Activated naive CD8-positive, alpha-beta T cell treated with anti-CD3 and anti-CD28 coated beads, Interleukin-2, amount 50 U/mL, for 24 hours (primary cell): ENCODE measurements around the gene COASY.
A peak's percentile ranks its signal among the peaks of the same experiment; 100 is the strongest.
"Not testable (repeated sequence)": the region's sequence is repeated elsewhere in the genome, so short reads cannot be mapped to it uniquely, and the experiment has no call there.

Experiments
- ATAC-seq: fragments of 150-1000 bp; cut with Tn5 transposase; one replicate; pipeline ENCODE4 v1.10.0; 2021
- DNase-seq: peaks from one replicate; pipeline ENCODE4 v3.0.0; 2021
- H3K27ac Mint-ChIP-seq: one replicate; pipeline ENCODE4 v1.8.0; 2021; ENCODE audit warnings: mild to moderate bottlenecking, mixed read lengths
- H3K27me3 Mint-ChIP-seq: one replicate; pipeline ENCODE4 v1.8.0; 2021; ENCODE audit warnings: mixed read lengths
- H3K36me3 Mint-ChIP-seq: one replicate; pipeline ENCODE4 v1.8.0; 2021; ENCODE audit warnings: low read depth, mixed read lengths
- H3K4me1 Mint-ChIP-seq: one replicate; pipeline ENCODE4 v1.8.0; 2021; ENCODE audit warnings: mixed read lengths
- H3K4me3 Mint-ChIP-seq: one replicate; pipeline ENCODE4 v1.8.0; 2021; ENCODE audit warnings: mild to moderate bottlenecking, moderate library complexity, mixed read lengths
- H3K9me3 Mint-ChIP-seq: one replicate; pipeline ENCODE4 v1.8.0; 2021; ENCODE audit warnings: mixed read lengths

Gene COASY

DNA sequence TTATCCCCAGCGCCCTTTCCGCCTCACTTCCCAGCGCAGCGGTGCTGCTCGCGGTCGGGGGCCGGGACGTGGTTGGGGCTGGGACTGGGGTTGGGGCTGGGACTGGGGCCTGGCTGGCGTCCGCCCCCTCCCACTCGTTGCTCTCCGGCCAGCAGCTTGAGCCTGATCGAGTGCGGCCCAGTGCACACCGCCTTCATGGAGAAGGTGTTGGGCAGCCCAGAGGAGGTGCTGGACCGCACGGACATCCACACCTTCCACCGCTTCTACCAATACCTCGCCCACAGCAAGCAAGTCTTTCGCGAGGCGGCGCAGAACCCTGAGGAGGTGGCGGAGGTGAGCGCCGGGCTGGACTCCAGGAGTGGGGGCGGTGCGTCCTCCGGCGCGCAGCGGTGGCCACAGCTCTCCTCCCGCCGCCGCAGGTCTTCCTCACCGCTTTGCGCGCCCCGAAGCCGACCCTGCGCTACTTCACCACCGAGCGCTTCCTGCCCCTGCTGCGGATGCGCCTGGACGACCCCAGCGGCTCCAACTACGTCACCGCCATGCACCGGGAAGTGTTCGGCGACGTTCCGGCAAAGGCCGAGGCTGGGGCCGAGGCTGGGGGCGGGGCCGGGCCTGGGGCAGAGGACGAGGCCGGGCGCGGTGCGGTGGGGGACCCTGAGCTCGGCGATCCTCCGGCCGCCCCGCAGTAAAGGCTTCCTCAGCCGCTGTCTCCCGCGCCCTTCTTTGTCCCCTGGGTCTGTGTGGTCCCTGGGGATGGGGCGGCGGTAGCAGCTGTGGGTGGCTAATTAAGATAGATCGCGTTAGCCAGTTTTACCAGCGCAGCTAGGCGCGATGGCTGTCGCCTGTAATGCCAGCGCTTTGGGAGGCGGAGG, 7.5 kb upstream of the COASY start:
- DNase-seq = peak; percentile 88
- peak overlapping the region; percentile 86 for H3K27ac Mint-ChIP-seq
- H3K4me3 Mint-ChIP-seq = peak overlapping the region; percentile 86
- H3K36me3 Mint-ChIP-seq = no peaks in the 10 kb centered on the region
- peak; percentile 91 for ATAC-seq
- H3K4me1 Mint-ChIP-seq = peaks cover 22% of the 10 kb centered on the region
- H3K9me3 Mint-ChIP-seq = no peaks in the 10 kb centered on the region
- H3K27me3 Mint-ChIP-seq = no peaks in the 10 kb centered on the region

DNA sequence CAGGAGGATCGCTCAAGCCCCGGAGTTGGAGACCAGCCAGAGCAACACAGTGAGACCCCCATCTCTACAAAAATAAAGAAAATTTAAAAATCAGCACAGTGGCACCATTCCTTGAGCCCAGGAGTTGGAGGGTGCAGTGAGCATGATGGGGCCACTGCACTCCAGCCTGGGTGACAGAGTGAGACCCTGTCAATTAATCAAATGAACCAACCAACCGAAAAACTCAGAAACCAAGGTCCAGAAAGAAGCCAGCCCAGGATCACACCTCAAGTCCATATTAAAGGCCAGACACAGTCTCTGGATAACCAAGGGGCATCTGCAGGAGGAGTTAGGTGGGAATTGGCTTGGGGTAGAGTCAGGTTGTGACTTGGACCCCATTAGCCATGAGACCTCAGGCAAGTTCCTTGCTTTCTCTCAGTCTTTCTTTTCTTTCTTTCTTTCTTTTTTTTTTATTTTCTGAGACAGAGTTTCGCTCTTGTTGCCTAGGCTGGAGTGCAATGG, 6.8 kb upstream of the COASY start:
- DNase-seq (no peak), ATAC-seq (no peak)
- H3K27me3 Mint-ChIP-seq = no peaks in the 10 kb centered on the region
- H3K4me3 Mint-ChIP-seq = peak overlapping the region; percentile 86
- no peaks in the 10 kb centered on the region for H3K36me3 Mint-ChIP-seq
- H3K4me1 Mint-ChIP-seq = peaks cover 22% of the 10 kb centered on the region
- H3K9me3 Mint-ChIP-seq = no peaks in the 10 kb centered on the region
- peak overlapping the region; percentile 86 for H3K27ac Mint-ChIP-seq

DNA sequence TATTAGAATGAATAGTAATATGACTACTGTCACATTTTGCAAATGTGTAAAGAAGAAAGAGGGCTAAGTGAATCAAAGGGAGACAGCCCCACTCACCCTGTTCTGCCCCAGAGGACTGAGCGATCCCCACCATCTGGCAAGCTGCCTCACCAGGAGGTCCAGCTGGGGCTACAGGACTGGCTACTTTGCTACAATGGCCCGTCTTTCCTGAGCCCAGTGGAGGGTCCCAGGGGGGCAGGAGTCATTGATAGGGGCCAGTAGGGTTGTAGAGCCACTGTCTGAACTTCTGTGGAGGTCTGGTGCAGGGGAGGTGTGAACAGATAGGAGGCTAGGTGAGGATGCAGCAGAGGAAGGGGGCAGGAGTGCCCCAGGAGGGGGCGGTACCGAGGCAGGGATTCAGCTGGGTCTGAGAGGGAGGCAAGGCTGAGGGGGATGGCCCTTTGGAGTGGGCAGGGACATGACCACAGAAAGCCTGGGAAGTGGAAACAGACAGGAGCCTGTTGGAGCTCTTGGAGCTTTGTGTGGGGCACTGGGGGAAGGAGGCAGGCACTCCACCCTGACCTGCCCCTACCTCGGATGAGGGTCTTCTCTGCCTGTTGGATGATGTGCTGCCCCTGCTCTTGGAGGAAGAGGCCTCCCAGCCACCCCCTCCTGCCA, 5.9 kb upstream of the COASY start:
- H3K36me3 Mint-ChIP-seq, H3K27me3 Mint-ChIP-seq, H3K27ac Mint-ChIP-seq, H3K9me3 Mint-ChIP-seq, ATAC-seq, DNase-seq: not testable (repeated sequence)
- Mint-ChIP-seq H3K4me3 (peak overlapping the region; percentile 86), H3K4me1 (peaks cover 24% of the 10 kb centered on the region)

DNA sequence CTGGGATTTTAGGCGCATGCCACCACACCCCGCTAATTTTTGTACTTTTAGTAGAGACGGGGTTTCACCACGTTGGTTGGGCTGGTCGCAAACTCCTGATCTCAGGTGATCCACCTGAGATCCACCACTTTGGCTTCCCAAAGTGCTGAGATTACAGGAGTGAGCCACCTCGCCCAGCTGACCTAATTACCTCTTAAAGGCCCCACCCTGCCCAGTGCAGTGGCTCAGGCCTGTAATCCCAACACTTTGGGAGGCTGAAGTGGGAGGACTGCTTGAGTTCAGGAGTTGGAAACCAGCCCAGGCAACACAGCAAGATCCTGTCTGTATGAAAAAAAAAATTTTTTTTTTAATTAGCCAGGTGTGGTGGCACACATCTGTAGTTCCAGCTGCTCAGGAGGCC, 2.9 kb upstream of the COASY start:
- H3K27me3 Mint-ChIP-seq = no peaks in the 10 kb centered on the region
- DNase-seq (no peak), ATAC-seq (no peak)
- H3K4me3 Mint-ChIP-seq = no peak overlapping the region
- H3K36me3 Mint-ChIP-seq = peaks cover 5% of the 10 kb centered on the region
- no peaks in the 10 kb centered on the region for H3K9me3 Mint-ChIP-seq
- peaks cover 40% of the 10 kb centered on the region for H3K4me1 Mint-ChIP-seq
- H3K27ac Mint-ChIP-seq = no peak overlapping the region

DNA sequence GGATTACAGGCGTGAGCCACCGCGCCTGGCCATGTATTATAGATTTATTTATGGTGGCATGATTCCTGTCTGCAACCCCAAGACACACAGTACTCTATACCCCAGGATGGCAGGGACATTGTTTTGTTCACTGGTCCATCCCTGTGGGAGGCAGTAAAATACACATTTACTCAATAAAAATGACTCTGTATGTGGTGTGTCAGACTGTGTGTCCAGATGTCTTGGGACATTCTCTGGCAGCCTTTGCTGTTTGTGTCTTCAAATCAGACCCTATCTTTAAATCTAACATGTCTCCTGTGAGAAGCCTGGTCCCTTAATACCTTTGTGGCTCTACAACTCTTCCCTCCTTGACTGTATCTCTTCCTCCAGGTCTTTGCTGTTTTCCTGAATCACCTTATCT, 1.7 kb upstream of the COASY start:
- H3K36me3 Mint-ChIP-seq = peaks cover 8% of the 10 kb centered on the region
- no peaks in the 10 kb centered on the region for H3K27me3 Mint-ChIP-seq
- ATAC-seq = no peak
- peaks cover 36% of the 10 kb centered on the region for H3K4me1 Mint-ChIP-seq
- no peak overlapping the region for H3K27ac Mint-ChIP-seq
- no peak overlapping the region for H3K4me3 Mint-ChIP-seq
- no peaks in the 10 kb centered on the region for H3K9me3 Mint-ChIP-seq
- no peak for DNase-seq

DNA sequence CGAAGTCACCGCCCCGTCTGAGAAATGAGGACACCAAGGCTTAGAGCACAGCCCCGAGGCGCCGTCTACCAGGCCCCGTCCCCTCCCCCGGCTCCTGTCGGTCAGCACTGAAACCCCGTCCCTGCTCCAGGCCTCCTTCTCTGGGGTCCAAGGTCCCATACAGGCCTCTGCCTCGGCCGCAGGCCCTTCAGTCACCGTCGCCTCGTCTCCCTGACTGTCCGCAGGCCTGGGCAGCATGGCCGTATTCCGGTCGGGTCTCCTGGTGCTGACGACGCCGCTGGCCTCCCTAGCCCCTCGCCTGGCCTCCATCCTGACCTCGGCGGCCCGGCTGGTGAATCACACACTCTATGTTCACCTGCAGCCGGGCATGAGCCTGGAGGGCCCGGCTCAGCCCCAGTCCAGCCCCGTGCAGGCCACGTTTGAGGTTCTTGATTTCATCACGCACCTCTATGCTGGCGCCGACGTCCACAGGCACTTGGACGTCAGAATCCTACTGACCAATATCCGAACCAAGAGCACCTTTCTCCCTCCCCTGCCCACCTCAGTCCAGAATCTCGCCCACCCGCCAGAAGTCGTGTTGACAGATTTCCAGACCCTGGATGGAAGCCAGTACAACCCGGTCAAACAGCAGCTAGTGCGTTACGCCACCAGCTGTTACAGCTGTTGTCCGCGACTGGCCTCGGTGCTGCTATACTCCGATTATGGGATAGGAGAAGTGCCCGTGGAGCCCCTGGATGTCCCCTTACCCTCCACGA, 617 bp downstream of the COASY start:
- H3K4me3 Mint-ChIP-seq = peak overlapping the region; percentile 91
- DNase-seq = no peak
- H3K27ac Mint-ChIP-seq = peak overlapping the region; percentile 92
- H3K9me3 Mint-ChIP-seq = no peaks in the 10 kb centered on the region
- H3K36me3 Mint-ChIP-seq = peaks cover 14% of the 10 kb centered on the region
- ATAC-seq = peak; percentile 4
- peaks cover 37% of the 10 kb centered on the region for H3K4me1 Mint-ChIP-seq
- H3K27me3 Mint-ChIP-seq = no peaks in the 10 kb centered on the region

DNA sequence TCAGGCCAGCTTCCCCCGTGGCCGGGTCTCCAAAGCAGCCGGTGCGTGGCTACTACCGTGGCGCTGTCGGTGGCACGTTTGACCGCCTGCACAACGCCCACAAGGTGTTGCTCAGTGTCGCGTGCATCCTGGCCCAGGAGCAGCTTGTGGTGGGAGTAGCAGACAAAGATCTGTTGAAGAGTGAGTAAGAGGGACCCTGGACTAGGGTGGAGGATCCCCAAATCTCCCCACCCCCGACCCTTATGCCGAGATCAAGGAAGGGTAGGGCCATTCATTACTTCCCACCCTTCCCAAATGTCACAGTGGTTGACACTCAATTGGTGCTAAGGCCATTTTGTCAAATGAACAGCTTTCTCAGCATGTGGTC, 1.2 kb downstream of the COASY start:
- H3K27me3 Mint-ChIP-seq = no peaks in the 10 kb centered on the region
- peak overlapping the region; percentile 91 for H3K4me3 Mint-ChIP-seq
- DNase-seq (no peak), ATAC-seq (no peak)
- H3K36me3 Mint-ChIP-seq = peaks cover 17% of the 10 kb centered on the region
- no peaks in the 10 kb centered on the region for H3K9me3 Mint-ChIP-seq
- peaks cover 42% of the 10 kb centered on the region for H3K4me1 Mint-ChIP-seq
- H3K27ac Mint-ChIP-seq = peak overlapping the region; percentile 92

DNA sequence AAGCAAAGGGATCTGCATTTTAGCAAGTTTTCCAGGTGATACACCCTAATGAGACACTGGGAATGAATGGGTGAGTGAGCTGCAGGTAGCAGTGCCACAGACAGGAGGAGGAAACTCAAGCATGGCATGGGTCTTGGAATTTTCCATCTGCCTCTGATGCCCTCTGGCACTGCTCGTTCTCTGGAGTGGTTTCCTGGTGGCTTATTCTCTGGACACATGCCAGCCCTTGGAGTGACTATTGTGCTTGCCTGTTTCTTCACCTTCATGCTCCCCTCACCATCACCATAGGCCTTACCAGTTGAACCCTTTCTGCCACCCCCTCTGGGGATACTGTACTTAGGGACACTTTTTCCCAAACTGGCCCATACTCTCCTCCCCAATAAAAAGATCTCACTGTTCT, 1.6 kb downstream of the COASY start:
- Mint-ChIP-seq H3K4me1 (peaks cover 44% of the 10 kb centered on the region), H3K36me3 (peaks cover 18% of the 10 kb centered on the region), H3K9me3 (no peaks in the 10 kb centered on the region), H3K27me3 (no peaks in the 10 kb centered on the region), H3K4me3 (peak overlapping the region; percentile 91), H3K27ac (peak overlapping the region; percentile 92)
- DNase-seq (no peak), ATAC-seq (no peak)

DNA sequence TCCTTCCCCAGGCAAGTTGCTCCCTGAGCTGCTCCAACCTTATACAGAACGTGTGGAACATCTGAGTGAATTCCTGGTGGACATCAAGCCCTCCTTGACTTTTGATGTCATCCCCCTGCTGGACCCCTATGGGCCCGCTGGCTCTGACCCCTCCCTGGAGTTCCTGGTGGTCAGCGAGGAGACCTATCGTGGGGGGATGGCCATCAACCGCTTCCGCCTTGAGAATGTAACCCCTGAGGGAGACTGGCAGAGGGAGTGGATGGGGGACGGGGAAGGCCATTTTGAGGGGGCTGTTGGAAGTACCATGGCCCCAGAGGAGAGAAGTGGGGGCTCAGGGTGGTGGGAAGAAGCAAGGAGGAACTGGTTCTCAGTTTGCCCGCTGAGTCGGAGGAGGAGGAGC, 2.0 kb downstream of the COASY start:
- Mint-ChIP-seq H3K4me1 (peaks cover 48% of the 10 kb centered on the region), H3K27ac (peak overlapping the region; percentile 92), H3K36me3 (peaks cover 22% of the 10 kb centered on the region), H3K27me3 (no peaks in the 10 kb centered on the region), H3K4me3 (peak overlapping the region; percentile 91), H3K9me3 (no peaks in the 10 kb centered on the region)
- ATAC-seq (no peak), DNase-seq (no peak)

DNA sequence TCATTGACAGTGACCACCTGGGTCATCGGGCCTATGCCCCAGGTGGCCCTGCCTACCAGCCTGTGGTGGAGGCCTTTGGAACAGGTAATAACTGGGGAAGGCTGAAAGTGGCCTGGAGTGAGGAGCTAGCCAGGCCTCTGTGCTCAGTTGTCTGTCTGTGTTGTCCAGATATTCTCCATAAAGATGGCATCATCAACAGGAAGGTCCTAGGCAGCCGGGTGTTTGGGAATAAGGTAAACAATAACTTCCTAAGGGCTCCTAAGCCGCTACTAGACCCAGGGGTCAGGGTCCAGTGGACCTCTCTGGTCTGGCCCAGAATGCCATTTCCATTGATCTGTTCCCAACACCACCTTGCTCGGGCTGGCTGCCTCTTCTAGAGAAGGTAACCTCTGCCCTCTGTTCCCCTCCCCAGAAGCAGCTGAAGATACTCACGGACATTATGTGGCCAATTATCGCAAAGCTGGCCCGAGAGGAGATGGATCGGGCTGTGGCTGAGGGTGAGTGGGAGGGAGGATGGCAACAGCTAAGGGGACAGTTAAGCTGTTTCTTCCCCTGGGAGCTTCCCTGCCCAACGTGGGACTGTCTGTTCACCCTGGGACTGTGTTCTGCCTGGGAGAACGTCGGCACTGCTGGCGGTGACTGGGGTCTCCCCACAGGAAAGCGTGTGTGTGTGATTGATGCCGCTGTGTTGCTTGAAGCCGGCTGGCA, 3.0 kb downstream of the COASY start:
- ATAC-seq (no peak), DNase-seq (no peak)
- Mint-ChIP-seq H3K27ac (no peak overlapping the region), H3K4me3 (no peak overlapping the region), H3K9me3 (no peaks in the 10 kb centered on the region), H3K36me3 (peaks cover 31% of the 10 kb centered on the region), H3K4me1 (peaks cover 56% of the 10 kb centered on the region), H3K27me3 (no peaks in the 10 kb centered on the region)

DNA sequence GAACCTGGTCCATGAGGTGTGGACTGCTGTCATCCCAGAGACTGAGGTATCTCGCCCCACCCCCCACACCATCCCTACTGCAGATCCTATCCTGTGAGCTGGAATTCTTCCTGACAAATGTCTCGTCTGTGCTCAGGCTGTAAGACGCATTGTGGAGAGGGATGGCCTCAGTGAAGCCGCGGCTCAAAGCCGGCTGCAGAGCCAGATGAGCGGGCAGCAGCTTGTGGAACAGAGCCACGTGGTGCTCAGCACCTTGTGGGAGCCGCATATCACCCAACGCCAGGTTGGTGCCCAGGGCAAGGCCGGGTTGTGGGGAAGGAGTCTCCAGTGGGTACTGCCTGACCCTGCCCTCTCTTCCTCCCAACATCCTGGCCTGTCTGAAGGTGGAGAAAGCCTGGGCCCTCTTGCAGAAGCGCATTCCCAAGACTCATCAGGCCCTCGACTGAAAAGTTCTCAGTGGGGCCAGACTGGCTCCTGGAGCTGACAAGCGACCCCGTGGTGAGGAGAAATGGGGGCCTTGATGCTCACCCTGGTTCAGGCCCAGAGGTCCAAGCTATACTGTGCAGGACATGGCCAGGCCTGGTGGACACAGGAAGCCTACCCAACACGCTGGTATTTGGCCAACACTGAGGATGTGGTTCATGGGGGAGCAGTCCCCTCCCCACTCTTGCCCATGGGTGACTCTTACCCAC, 3.7 kb downstream of the COASY start:
- Mint-ChIP-seq H3K4me1 (peaks cover 55% of the 10 kb centered on the region), H3K27me3 (no peaks in the 10 kb centered on the region), H3K27ac (peak overlapping the region; percentile 92), H3K36me3 (peaks cover 36% of the 10 kb centered on the region), H3K9me3 (no peaks in the 10 kb centered on the region), H3K4me3 (no peak overlapping the region)
- ATAC-seq = no peak
- DNase-seq = no peak

DNA sequence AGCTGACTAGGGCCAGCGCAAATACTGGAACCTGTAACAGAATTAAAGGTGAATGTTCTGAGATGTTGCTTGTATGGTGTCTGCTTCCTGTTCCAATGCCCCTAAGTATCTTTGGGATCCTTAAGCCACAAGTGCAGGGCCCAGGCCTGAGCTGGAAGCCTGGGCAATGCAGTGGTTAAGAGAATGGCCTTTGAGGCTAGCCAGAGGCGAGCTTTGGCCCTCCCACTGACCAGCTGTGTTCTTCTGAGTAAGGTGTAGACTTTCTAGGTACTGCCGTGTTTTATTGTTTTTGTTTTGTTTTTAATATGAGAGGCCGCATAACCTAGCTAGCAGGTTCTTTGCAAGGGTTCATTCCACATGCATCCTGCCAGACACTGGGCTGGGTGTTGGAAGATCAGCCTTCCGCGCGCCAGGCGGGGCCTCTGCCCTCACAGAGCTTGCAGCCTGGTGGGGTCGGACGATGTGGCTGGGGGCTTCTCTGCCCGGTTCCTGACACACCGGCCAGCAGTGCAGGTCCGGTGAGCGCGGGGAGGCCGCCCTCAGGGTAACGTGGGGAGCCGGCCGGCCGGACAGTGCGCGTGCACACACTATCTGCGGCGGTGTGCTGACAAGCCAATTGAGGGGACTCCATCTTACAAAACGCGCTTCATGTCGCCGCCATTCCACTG, 4.4 kb downstream of the COASY start:
- Mint-ChIP-seq H3K4me1 (peaks cover 54% of the 10 kb centered on the region), H3K9me3 (no peaks in the 10 kb centered on the region), H3K27ac (peak overlapping the region; percentile 92), H3K4me3 (peak overlapping the region; percentile 91), H3K27me3 (no peaks in the 10 kb centered on the region), H3K36me3 (peaks cover 42% of the 10 kb centered on the region)
- no peak for DNase-seq
- ATAC-seq = no peak

DNA sequence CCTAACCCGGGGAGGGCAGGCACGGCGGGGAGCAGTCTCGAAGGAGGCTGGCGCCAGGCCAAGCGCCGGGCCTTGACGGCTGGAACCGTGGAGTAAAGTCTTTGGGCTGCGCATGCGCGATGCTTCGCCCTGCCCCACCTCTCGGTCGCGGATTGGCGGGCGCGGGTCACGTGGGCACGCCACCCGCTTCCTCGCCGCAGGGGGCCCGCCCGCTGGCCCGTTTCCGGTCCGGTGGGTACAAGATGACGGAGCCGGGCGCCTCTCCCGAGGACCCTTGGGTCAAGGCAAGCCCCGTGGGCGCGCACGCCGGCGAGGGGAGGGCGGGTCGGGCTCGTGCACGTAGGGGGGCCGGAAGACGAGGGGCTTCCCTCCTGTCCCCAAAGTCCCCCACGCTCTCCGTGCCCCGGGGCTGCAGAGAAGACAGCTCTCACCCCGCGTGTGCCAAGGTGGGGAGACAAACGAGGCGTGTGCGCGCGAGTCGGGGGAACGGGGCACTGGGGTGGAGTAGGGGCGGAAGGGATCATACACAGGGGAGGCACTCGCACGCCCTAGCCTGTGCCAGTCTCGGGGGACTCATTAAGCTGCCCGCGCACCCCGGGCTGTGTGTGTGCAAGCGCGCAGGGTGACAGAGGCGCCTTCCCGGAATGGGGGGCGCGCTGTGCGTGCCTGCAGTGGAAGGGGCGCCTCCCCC, 5.1 kb downstream of the COASY start, which contains the start of gene MLX:
TSS of gene MLX (plus strand) at position 218 of the 691 bp plus-strand sequence. CDS start at position 243, 25 bp downstream.
- H3K4me1 Mint-ChIP-seq = peaks cover 48% of the 10 kb centered on the region
- H3K27ac Mint-ChIP-seq = peak within 1 kb of the TSS; percentile 92
- ATAC-seq (peak; percentile 73), DNase-seq (peak; percentile 95)
- no peaks in the 10 kb centered on the region for H3K27me3 Mint-ChIP-seq
- H3K36me3 Mint-ChIP-seq = peaks cover 46% of the 10 kb centered on the region
- H3K4me3 Mint-ChIP-seq = peak within 1 kb of the TSS; percentile 91
- no peaks in the 10 kb centered on the region for H3K9me3 Mint-ChIP-seq
